Left ventricle myocardium inferior (tissue), 1 donor: ENCODE measurements around the gene CA9. TPM values are rescaled to one million over a fixed set of nuclear protein-coding genes. Genes with fewer than 3 reads are reported as not detected.

Experiments used
- DNase-seq: peaks from one replicate; pipeline ENCODE4 v3.0.0-alpha.2; 2020
- H3K27ac ChIP-seq: fragments of 200-600 bp; replicated peaks from 2 replicates; pipeline ENCODE4 v1.8.0; 2021
- H3K27me3 ChIP-seq: fragments of 200-600 bp; 2 replicates; pipeline ENCODE4 v1.8.0; 2021; ENCODE audit warnings: low read depth
- H3K36me3 ChIP-seq: fragments of 200-600 bp; 2 replicates; pipeline ENCODE4 v1.8.0; 2021
- H3K4me1 ChIP-seq: fragments of 200-600 bp; 2 replicates; pipeline ENCODE4 v1.8.0; 2021
- H3K4me3 ChIP-seq: fragments of 200-600 bp; 2 replicates; pipeline ENCODE4 v1.8.0; 2021; ENCODE audit warnings: mild to moderate bottlenecking, moderate library complexity
- H3K9me3 ChIP-seq: fragments of 200-600 bp; replicated peaks from 2 replicates; pipeline ENCODE4 v1.8.0; 2021
- CTCF ChIP-seq: fragments of 200-600 bp; IDR thresholded peaks from 2 replicates; pipeline ENCODE4 v1.8.0; 2021; ENCODE audit warnings: antibody characterized with exemption, mild to moderate bottlenecking, borderline replicate concordance
- intact Hi-C: fragments of 100-400 bp; cut with micrococcal nuclease; formaldehyde crosslinking; loops from one replicate; pipeline ENCODE4 v1.11.0; 2022
- total RNA-seq: library from RNA; stranded (reverse); fragmentation: NEBNext Ultra II Directional; extraction: Animal tissue kit (Norgen Biotek cat#: 25700); gene quantifications from one replicate; pipeline ENCODE4 v1.2.1, GENCODE V29; 2021
- donor health status: DM: no; HTN: yes; CAD: no; lungs with severe emphysema.

CA9 gene
- total RNA-seq, 1 donor from 2014 or later = not detected

GRCh38 chr9:35675204-35675603 is 1.5 kb downstream of the CA9 start:
- no peak for DNase-seq
- Histone ChIP-seq H3K27me3 (no peaks in the 10 kb centered on the region), H3K4me3 (peak overlapping the region; percentile 71), H3K4me1 (peaks cover 28% of the 10 kb centered on the region), H3K9me3 (no peaks in the 10 kb centered on the region), H3K27ac (no peak overlapping the region), H3K36me3 (no peaks in the 10 kb centered on the region)
- intact Hi-C loops = no loop called here
- TF ChIP-seq CTCF = no peak

DNA sequence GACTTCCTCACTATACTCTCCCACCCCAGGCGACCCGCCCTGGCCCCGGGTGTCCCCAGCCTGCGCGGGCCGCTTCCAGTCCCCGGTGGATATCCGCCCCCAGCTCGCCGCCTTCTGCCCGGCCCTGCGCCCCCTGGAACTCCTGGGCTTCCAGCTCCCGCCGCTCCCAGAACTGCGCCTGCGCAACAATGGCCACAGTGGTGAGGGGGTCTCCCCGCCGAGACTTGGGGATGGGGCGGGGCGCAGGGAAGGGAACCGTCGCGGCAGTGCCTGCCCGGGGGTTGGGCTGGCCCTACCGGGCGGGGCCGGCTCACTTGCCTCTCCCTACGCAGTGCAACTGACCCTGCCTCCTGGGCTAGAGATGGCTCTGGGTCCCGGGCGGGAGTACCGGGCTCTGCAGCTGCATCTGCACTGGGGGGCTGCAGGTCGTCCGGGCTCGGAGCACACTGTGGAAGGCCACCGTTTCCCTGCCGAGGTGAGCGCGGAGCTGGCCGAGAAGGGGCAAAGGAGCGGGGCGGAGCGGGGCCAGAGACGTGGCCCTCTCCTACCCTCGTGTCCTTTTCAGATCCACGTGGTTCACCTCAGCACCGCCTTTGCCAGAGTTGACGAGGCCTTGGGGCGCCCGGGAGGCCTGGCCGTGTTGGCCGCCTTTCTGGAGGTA is 2.1 kb downstream of the CA9 start:
- Histone ChIP-seq H3K27me3 (no peaks in the 10 kb centered on the region), H3K9me3 (no peaks in the 10 kb centered on the region), H3K36me3 (no peaks in the 10 kb centered on the region), H3K4me3 (peak overlapping the region; percentile 71), H3K4me1 (peaks cover 28% of the 10 kb centered on the region), H3K27ac (no peak overlapping the region)
- peak; percentile 8 for TF ChIP-seq CTCF
- DNase-seq = no peak
- intact Hi-C loops = no loop called here

GRCh38 chr9:35679091-35679490 is 5.4 kb downstream of the CA9 start:
- Histone ChIP-seq H3K4me3 (no peak overlapping the region), H3K27me3 (no peaks in the 10 kb centered on the region), H3K27ac (no peak overlapping the region), H3K36me3 (peaks cover 21% of the 10 kb centered on the region), H3K4me1 (peaks cover 23% of the 10 kb centered on the region), H3K9me3 (no peaks in the 10 kb centered on the region)
- no peak for DNase-seq
- TF ChIP-seq CTCF = no peak
- intact Hi-C loops = no loop called here

- intact Hi-C loops = no loop called here
- Histone ChIP-seq H3K9me3 (no peaks in the 10 kb centered on the region), H3K36me3 (peaks cover 29% of the 10 kb centered on the region), H3K27ac (no peak overlapping the region), H3K4me1 (peaks cover 28% of the 10 kb centered on the region), H3K4me3 (no peak overlapping the region), H3K27me3 (no peaks in the 10 kb centered on the region)
- no peak for TF ChIP-seq CTCF
- no peak for DNase-seq
Measured at GRCh38 chr9:35679766-35680330, 6.1 kb downstream of the CA9 start.

DNA sequence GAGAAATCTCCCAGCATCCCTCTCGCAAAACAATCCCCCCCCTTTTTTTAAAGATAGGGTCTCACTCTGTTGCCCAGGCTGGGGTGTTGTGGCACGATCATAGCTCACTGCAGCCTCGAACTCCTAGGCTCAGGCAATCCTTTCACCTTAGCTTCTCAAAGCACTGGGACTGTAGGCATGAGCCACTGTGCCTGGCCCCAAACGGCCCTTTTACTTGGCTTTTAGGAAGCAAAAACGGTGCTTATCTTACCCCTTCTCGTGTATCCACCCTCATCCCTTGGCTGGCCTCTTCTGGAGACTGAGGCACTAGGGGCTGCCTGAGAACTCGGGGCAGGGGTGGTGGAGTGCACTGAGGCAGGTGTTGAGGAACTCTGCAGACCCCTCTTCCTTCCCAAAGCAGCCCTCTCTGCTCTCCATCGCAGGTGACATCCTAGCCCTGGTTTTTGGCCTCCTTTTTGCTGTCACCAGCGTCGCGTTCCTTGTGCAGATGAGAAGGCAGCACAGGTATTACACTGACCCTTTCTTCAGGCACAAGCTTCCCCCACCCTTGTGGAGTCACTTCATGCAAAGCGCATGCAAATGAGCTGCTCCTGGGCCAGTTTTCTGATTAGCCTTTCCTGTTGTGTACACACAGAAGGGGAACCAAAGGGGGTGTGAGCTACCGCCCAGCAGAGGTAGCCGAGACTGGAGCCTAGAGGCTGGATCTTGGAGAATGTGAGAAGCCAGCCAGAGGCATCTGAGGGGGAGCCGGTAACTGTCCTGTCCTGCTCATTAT is 6.8 kb downstream of the CA9 start:
- Histone ChIP-seq H3K4me3 (no peak overlapping the region), H3K4me1 (peaks cover 31% of the 10 kb centered on the region), H3K9me3 (no peaks in the 10 kb centered on the region), H3K27ac (no peak overlapping the region), H3K27me3 (no peaks in the 10 kb centered on the region), H3K36me3 (peaks cover 36% of the 10 kb centered on the region)
- no peak for DNase-seq
- TF ChIP-seq CTCF = no peak
- intact Hi-C loops = no loop called here
